HG02798 (cell line): ENCODE measurements around the gene GNA14.
"Not testable (repeated sequence)": the region's sequence is repeated elsewhere in the genome, so short reads cannot be mapped to it uniquely, and the experiment has no call there.

Experiments used
- ATAC-seq: cut with Tn5 transposase; IDR thresholded peaks from one replicate; pipeline ENCODE4 v1.9.1; 2021; ENCODE audit warnings: mild to moderate bottlenecking; ENCODE audit not compliant: unreplicated experiment, poor library complexity

Gene GNA14

DNA sequence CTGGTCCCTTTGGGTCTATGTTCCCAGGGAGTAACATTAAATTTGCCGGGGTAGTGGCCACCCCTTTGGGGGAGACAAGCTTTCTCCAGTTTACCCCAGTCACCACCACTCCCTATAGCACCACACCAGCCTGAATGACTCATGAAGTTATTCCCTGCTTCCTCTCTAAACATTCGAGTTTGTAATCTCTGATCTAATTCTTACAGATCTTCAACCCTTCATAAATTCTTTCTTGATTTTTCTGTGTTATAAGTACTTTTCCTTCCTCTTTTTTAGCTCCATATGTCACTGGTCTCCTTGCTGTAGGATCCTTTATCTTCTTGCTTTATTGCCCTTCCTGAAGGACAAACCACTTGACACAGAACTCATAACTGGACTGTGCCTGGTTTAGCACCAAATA is 55.6 kb downstream of the GNA14 start:
- ATAC-seq: no peak

DNA sequence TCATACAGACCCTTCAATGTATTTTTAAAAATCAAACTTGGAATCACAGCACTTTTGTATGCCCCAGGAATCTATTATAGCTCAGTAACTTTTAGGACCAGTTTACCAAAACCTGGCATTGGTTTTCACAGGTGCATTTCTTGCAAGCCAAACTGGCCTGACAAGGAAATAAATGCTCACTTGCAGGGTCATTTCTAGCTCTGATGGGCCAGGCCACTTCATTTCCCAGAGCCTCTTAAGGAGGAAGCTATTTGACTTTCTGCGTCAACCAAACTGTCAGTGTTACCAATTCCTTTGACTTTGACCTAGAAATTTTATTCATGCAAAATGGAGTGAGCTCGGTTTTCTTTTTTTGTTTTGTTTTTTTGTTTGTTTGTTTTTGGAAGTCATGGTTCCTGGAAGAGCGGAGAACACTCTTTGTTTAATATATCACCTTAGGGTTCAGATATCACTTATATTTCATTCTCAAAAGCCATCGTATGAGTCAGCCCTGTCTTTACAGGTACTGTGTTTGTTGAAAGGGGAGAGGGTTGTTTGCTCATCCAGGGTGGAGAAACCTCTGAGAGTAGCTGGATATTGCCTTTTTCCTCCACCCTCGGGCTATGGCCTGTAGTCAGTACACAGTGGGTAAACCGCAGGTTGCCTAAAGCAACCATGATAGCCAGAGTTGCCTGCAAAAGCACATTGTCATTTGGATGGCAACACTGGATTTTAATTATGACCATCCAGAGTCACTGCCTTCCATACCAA is 58.9 kb downstream of the GNA14 start:
- ATAC-seq: no peak

DNA sequence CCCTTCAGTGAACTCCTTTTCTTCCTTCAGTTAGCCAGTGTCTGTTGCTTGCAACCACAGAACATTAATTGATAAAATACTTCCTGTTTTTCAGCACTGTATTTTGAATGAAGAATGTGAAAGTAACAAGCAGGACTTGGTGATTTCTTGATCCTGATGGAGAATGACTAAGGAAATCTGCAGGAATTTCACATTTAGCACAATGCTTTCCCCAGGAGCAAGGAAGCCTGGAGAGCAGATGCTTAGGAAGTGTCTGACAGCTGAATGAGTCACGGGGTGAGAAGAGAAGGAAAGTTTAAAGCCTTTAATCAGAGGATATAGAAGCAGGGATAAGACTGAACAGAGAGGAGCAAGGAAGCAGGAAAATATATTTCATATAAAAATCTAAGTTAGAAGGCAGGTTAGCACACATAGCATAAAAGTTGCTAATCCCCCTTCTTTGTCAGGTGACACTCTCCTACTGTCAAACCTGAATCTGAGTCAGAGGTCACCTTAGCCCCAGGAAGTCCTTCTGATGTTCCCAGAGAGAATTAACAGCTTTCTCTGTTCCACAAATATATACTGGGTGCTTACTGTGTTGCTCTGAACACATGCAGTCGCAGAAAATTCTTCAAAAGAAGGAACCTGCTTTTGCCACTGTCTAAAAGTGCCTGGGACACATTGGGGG is 59.7 kb downstream of the GNA14 start:
- no peak for ATAC-seq

- ATAC-seq: no peak
Observed at GRCh38 chr9:77587851-77588250, 60.3 kb downstream of the GNA14 start.

DNA sequence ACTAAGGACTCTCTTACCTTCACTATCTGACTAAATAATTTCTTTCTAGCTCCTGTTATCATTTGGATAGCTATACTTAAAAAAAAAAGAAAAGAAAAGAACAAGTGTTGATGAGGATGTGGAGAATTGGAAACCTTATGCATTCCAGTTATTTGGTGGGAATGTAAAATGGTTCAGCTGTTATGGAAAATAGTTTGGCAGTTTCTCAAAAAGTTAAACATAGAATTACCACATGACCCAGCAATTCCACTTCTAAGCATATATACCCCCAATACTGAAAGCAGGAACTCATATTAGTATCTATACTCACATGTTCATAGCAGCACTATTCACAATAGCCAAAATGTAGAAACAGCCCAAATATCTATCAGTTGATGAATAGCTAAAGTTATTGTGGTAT is 61.1 kb downstream of the GNA14 start:
- ATAC-seq: no peak

- no peak for ATAC-seq
Observed at GRCh38 chr9:77586591-77586990, 61.5 kb downstream of the GNA14 start.

GRCh38 chr9:77585335-77585786 is 62.8 kb downstream of the GNA14 start:
- ATAC-seq: no peak

DNA sequence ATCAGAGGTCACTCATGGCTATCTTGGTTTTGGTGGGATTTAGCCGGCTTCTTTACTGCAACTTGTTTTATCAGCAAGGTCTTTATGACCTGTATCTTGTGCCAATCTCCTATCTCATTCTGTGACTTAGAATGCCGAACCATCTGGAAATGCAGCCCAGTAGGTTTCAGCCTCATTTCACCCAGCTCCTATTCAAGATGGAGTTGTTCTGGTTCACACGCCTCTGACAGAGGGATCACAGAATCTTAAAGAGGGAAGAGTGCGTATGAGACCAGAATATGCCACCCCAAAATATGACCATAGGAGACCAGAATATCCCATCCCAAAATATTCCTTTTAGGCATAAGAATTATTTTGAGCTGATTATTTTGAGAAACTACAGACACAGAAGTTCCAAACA is 63.2 kb downstream of the GNA14 start:
- ATAC-seq: not testable (repeated sequence)

DNA sequence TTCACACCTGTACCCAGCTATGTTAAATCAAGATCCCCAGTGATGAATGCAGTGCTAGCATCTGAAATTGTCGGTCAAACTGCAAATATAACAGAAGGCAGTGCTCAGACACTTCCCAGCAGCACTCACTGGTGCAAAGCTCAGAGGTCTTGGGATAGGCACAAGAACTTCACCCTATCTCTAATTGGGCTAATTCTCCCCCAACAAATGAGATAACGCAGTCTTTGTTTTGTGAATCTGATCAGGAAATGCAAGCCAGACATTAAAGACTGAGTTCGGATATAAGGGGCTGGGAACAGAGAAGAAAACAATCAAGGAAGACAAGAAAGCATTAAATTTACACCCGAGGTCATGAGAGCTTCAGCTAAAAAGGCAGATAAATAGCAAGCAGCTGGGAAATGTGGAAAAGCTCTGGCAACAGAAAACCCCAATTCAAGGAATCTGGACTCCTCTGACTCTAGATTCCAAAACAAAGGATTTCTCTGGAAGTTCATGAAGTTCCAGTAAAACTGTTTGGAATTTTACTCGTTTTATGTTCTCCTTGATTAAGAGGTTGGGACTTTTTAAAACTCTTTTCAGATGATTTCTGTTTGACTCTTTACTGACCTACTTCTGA is 65.1 kb downstream of the GNA14 start:
- ATAC-seq: no peak

DNA sequence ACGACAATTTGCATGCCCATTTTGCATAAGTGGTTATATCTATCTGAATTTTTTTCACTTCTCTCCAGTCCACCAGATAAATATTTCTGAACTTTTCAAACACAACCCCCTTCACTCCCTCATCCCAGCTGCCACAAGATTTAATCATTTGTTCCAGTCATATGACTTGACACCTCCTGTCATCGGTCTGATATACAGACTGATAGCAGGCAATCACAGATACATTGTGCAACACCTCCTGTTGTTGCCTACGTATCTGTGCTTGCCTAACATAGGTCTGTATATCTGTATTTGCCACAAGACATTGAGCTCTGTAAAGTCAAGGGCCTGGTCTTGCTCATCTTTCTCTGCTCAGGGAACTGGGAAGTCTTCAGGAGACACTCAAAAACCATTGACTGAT is 65.6 kb downstream of the GNA14 start:
- no peak for ATAC-seq

GRCh38 chr9:77575785-77576184 is 72.3 kb downstream of the GNA14 start:
- no peak for ATAC-seq

DNA sequence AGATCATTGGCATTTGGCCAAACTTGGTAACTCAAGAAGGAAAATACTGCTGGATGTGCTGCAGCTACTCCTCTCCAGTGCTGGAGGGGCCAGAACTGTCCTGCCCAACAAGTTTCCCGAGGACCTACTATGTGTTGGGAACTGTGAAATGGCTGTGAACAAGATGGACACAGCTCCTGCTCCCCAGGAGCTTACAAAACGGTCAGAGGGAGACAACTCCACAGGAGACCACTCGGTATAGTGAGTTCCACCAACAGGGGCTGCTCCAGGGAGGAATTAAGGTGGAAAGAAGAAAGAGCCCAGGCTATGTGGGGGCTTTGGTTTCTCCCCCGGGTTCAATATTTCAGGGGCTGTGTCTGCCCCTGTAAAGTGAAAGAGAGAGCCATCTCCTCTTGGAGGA is 78.8 kb downstream of the GNA14 start:
- ATAC-seq: no peak

- no peak for ATAC-seq
Observed at GRCh38 chr9:77563174-77563573, 84.9 kb downstream of the GNA14 start.

GRCh38 chr9:77562019-77562748 is 85.9 kb downstream of the GNA14 start:
- no peak for ATAC-seq

DNA sequence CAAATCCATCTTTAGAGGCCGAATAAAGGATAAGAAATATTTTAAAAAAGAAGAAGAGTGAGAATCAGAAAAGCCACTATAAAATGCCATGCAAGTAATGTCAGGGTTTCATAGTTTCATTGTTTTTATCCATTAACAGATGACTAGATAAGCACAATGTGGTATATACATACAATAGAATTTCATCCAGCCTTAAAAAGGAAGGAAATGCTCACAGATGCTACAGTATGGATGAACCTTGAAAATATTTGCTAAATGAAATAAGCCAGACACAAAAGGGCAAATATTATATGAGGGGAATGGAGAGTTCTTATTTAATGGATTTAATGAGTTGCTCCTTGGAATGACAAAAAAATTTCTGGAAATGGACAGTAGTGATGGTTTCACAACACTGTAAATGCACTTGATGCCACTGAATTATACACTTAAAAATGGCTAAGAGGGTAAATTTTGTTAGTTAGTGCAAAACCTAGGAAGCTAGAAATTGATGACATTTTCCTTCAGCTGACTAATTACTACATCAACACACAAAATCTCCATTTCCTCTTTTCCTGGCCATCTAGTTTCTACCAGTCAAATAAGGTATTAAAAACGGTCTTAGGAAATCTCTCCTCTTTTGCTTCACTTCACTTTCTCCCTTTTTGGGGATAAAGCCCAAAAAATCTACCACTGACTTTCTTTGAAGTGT is 86.6 kb downstream of the GNA14 start:
- ATAC-seq: no peak

DNA sequence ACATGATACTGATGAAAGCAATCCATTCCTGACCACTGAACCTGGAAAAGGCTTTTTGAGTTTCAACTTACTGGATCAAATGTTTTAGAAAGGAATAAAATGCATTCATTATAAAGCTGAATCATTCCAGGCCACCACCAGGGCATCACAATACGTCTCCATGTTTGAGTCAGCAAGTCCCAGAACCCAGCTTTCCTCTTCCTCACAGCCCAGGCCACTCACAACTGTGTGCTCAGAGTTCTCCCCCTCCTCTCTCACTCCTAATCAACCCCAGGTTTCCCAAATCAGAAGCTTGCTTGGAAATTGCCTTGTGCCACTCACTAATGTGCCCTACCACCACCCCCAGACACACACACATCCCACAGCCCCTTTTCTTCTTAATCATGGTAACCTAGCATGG is 91.7 kb downstream of the GNA14 start:
- ATAC-seq: no peak

DNA sequence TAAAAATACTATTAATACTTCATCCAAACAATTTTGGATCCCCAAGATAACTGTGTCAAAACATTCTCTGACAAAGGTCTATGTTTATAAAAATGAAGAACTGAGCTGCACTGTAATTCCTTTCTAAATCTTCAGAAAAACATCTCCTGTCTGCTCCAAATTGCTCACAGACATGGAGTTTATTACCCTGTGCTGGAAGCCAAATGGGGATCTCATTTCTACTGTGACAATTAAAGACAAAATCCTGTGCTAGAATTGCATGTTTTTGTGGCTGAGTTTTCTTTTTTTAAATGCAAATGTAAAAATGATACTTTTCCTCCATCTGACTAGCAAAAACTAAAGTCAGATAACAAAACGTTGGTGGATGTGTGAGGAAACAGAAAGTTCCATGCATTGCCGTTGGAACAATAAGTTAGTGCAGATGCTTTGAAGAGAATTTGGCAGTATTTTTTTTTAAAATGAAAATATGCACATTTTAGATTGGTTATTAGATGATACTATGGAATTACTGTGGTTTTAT is 93.5 kb downstream of the GNA14 start:
- ATAC-seq: no peak

DNA sequence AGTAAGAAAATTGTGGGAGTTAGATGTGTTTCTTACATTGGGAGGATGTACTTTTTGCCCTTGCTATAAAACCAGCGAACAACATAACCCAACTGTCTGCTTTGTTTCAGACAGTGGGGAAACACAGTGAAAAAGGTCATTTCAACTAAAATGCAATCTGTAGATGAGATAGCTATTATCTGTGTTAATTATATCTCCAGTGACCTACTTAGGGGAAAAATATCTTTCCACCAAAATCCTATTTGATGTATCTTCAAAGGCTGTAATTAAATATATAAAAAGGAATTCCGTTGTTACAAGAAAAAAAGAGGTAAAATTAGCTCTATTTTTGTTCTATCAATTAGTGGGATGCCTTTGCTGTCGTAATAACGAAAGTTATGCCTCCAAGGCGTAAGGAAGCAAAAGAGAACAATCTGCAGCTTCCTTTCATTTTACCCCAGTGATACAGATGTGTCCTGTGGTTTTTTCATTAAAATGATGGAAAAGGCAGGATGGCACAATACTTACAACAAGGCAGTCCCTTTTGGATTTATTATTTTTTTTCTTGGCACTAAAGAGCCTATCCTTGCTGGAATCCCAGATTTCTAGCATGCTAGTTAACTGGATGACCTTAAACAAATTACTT is 100.9 kb downstream of the GNA14 start:
- ATAC-seq: no peak

DNA sequence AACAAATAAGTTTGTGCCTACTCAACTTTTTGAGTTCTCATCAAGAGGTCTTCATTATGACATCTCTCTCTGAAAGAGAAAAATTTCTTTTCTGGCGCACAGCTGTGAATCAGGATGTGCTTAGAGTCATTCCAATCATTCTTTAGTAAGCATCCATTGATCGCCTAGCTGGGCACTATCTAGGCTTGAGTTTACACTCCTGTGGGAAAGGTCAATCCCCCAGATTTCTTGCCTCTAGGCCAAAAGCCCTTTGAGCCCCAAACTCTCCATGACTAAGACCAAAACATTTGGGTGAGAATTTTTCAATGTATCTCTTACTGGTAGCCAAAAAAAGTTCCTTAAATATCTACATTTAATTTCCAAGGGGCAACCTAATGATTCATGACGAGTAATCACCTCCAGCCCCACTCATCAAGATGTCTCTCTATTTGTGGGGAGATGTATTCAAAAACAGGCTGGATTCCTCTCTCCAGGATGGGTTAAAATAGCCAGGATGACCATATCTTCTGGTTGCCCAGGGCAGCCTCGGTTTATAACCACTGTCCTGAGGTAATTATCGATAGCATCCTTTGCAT is 101.7 kb downstream of the GNA14 start:
- no peak for ATAC-seq
